Measurements from ENCODE around the gene NRARP.

Gene NRARP

GRCh38 chr9:137254624-137255447 lies 47.2 kb downstream of the NRARP start, which contains the start of gene NELFB:
TSS of gene NELFB (plus strand) at chr9:137255327.
- Mint-ChIP-seq H3K4me3 (peak within 1 kb of the TSS; percentile 83), H3K9me3 (no peaks in the 10 kb centered on the region), H3K27ac (peak within 1 kb of the TSS; percentile 29), H3K4me1 (peaks cover 32% of the 10 kb centered on the region), H3K27me3 (no peaks in the 10 kb centered on the region), H3K36me3 (no peaks in the 10 kb centered on the region)
- peak; percentile 91 for ATAC-seq

- H3K27me3 Mint-ChIP-seq: no peaks in the 10 kb centered on the region
- H3K4me3 Mint-ChIP-seq: peak overlapping the region; percentile 73
- H3K36me3 Mint-ChIP-seq: no peaks in the 10 kb centered on the region
- peaks cover 32% of the 10 kb centered on the region for H3K4me1 Mint-ChIP-seq
- no peak for ATAC-seq
- H3K27ac Mint-ChIP-seq: peak overlapping the region; percentile 29
- H3K9me3 Mint-ChIP-seq: no peaks in the 10 kb centered on the region
Measured at GRCh38 chr9:137253717-137254623, 48.1 kb downstream of the NRARP start.

DNA sequence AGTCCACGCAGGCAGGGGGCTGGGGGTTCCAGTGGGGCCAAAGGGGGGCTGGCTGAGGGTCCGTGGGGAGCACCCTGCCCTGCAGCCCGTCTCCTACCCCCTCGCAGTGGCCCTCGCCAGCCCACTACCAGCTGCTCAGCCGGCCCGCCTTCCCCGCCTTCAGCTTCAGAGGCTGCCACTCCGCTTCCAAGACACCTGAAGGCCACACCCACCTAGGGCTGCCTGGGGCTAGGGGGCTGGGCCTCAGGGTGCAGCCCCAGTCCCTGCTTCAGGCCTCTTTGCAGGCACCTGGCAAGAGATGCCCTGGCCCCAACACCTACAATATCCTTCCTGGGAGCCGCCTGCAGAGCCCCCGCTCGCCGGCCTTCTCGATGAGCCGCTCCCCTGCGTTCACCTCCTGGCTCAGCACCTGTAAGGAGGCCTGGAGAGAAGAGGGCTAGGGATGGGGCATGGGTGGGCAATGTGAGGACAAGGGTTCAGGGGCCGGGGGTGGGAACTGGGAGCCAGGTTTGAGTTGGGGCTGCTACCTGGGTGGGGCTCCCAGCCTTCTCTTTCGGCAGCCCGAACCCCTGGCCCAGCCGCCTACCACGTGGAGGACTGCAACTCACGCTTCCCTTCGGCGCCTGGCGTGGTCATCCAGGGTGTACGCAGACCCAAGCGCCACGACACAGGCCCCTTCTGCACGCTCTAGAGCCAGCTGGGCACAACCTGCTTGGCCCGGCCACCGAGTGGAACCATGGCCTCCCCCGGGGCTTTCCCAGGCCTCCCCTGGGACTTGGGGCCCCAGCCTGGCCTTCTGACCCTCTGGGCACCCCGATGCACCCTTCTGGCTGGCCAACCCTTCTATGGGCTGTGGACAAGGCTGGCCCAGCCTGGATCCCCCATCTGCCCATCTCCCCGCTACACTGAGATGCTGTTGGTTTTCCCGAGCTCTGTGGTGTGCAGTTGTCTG lies 49.2 kb downstream of the NRARP start:
- Mint-ChIP-seq H3K36me3 (no peaks in the 10 kb centered on the region), H3K9me3 (no peaks in the 10 kb centered on the region), H3K4me3 (no peak overlapping the region), H3K4me1 (peaks cover 32% of the 10 kb centered on the region), H3K27ac (no peak overlapping the region), H3K27me3 (no peaks in the 10 kb centered on the region)
- ATAC-seq: no peak

- peaks cover 27% of the 10 kb centered on the region for H3K4me1 Mint-ChIP-seq
- no peak overlapping the region for H3K27ac Mint-ChIP-seq
- no peak for ATAC-seq
- H3K9me3 Mint-ChIP-seq: no peaks in the 10 kb centered on the region
- no peaks in the 10 kb centered on the region for H3K27me3 Mint-ChIP-seq
- no peak overlapping the region for H3K4me3 Mint-ChIP-seq
- no peaks in the 10 kb centered on the region for H3K36me3 Mint-ChIP-seq
Measured at GRCh38 chr9:137251490-137252268, 50.4 kb downstream of the NRARP start.

- Mint-ChIP-seq H3K4me1 (peaks cover 21% of the 10 kb centered on the region), H3K27me3 (no peaks in the 10 kb centered on the region), H3K27ac (no peak within 1 kb of the TSS), H3K36me3 (no peaks in the 10 kb centered on the region), H3K9me3 (no peaks in the 10 kb centered on the region), H3K4me3 (no peak within 1 kb of the TSS)
- ATAC-seq: no peak
Measured at GRCh38 chr9:137251194-137251461, 50.9 kb downstream of the NRARP start, which contains the start of gene STPG3. TSS of gene STPG3 (plus strand) at chr9:137251286. CDS start at chr9:137251287, 1 bp downstream.

- Mint-ChIP-seq H3K27ac (no peak overlapping the region), H3K9me3 (no peaks in the 10 kb centered on the region), H3K4me3 (no peak overlapping the region), H3K4me1 (peaks cover 18% of the 10 kb centered on the region), H3K36me3 (no peaks in the 10 kb centered on the region), H3K27me3 (no peaks in the 10 kb centered on the region)
- no peak for ATAC-seq
Measured at GRCh38 chr9:137250329-137251193, 51.5 kb downstream of the NRARP start.

All from stimulated activated memory B cell treated with anti-CD40 and anti-IgM and Interleukin-4, amounts not matched to agents 10 μg/mL and 1 μg/mL and 100 μg/mL, for 72 hours (primary cell).